ENCODE results near the gene DIP2C. TPM values are rescaled to one million over a fixed set of nuclear protein-coding genes. Genes with fewer than 3 reads are reported as not detected.
"Not testable (repeated sequence)": the region's sequence is repeated elsewhere in the genome, so short reads cannot be mapped to it uniquely, and the experiment has no call there.

DIP2C gene
- total RNA-seq, 2 experiments from 2014 or later = 2.0 to 2.3 TPM

DNA sequence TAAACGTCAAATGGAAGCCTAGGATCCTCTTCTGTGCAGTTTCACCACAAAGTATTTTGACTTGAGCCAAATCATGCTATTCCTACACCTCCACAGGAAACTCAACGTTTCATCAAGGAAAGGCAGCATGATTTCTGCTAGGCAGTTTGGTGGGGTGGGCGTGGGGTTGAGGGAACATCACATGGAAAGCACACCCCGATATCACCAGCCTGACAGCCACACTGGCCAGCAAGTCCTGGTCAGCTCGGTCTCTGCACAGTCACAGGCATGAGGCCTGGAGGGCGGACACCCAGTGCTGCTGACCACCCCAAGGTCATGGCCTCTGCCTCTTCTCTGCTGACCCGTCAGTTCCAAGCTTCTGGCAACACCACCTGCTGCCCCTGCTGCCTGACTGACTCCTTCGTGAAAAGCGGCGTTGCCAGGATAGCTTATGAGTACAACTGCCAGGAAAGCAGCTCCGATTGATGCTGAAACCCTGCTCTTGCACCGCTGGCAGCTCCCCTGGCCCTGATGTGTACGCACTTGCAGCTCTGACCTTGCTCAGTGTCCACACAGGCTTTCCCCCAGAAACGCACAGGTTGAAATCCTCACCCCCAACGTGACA, 171.5 kb downstream of the DIP2C start:
- peaks cover 4% of the 10 kb centered on the region for H3K9me3 Mint-ChIP-seq
- no peaks in the 10 kb centered on the region for H3K36me3 Mint-ChIP-seq (ENCODE audit: low read depth)
- CTCF ChIA-PET = no interaction called here
- POLR2A ChIA-PET = no interaction called here
- no peak overlapping the region for H3K27ac Mint-ChIP-seq
- no peak overlapping the region for H3K4me3 Mint-ChIP-seq
- H3K27me3 Mint-ChIP-seq = peaks cover 7% of the 10 kb centered on the region
- peaks cover 8% of the 10 kb centered on the region for H3K4me1 Mint-ChIP-seq
- DNase-seq = no peak

DNA sequence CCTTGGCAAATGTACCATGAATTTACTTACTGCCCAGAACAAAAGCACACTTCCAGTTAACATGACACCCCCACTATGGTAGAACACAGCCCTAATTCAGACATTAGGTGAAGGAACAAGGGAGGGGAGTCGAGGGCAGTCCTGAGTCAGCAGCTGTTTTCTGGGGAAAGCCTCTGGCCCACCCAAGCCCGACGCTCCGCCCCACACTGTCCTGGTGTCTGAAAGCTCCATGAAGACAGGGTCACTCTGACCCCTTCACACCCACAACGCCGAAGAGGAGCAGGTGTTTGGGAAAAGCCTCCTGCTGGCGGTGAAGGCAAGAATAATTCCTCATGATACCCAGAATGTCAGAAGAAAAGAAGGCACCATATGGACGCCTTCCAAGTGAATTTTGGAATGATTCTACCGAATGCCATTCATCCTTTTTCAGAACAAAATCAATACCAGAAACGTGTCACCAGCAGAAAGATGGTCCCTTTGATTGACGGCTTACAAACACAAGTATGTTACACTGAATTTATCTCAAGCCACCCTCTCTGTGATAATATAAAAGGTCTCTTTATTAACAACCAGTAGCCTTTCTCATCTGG, 172.1 kb downstream of the DIP2C start:
- CTCF ChIA-PET = no interaction called here
- Mint-ChIP-seq H3K9me3 (peaks cover 4% of the 10 kb centered on the region), H3K36me3 (ENCODE audit: low read depth) (no peaks in the 10 kb centered on the region), H3K27ac (no peak overlapping the region), H3K4me3 (no peak overlapping the region), H3K4me1 (peaks cover 8% of the 10 kb centered on the region), H3K27me3 (peaks cover 5% of the 10 kb centered on the region)
- no peak for DNase-seq
- POLR2A ChIA-PET = no interaction called here

DNA sequence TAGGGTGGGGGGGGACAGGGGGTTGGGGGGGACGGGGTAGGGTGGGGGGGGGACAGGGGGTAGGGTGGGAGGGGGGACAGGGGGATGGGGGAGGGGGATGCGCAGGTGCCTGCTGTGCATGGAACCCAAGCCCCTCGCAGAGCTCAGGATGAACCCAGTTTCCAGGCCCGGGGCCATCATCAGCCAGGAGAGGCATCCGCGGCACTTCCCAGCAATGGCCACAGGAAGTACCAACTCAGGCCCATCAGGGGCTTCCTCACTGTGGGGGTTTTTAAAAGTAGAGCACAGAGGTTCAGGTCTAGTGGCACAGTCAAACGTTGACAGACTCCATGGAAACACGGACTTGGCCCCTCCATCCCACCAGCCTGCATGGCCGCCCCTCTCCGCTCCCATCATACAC, 172.7 kb downstream of the DIP2C start:
- CTCF ChIA-PET = no interaction called here
- Mint-ChIP-seq H3K4me1 (peaks cover 8% of the 10 kb centered on the region), H3K9me3 (peaks cover 4% of the 10 kb centered on the region), H3K27ac (no peak overlapping the region), H3K4me3 (no peak overlapping the region), H3K27me3 (peaks cover 5% of the 10 kb centered on the region), H3K36me3 (ENCODE audit: low read depth) (no peaks in the 10 kb centered on the region)
- POLR2A ChIA-PET = no interaction called here
- DNase-seq = no peak

DNA sequence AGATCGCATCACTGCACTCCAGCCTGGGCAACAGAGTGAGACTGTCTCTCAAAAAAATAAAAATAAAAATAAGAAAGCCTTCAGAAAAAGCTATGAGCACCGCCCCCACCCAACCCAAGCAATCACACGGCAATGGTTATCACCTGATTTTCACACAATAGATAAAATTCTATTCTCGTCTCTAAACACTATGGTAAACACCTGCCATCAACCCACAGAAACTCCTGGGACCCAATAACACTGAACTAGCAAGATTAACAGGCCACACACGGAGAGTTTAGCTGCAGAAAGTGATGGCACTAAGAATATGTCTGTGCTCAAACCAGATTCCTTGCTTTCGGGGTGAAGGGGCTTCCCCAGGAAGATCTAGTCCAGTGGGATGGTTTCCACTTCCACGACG, 173.8 kb downstream of the DIP2C start:
- no peaks in the 10 kb centered on the region for H3K36me3 Mint-ChIP-seq (ENCODE audit: low read depth)
- H3K27ac Mint-ChIP-seq = no peak overlapping the region
- H3K27me3 Mint-ChIP-seq = peaks cover 3% of the 10 kb centered on the region
- H3K9me3 Mint-ChIP-seq = peaks cover 4% of the 10 kb centered on the region
- H3K4me1 Mint-ChIP-seq = peaks cover 14% of the 10 kb centered on the region
- no peak for DNase-seq
- no peak overlapping the region for H3K4me3 Mint-ChIP-seq
- POLR2A ChIA-PET = no interaction called here
- CTCF ChIA-PET = no interaction called here

DNA sequence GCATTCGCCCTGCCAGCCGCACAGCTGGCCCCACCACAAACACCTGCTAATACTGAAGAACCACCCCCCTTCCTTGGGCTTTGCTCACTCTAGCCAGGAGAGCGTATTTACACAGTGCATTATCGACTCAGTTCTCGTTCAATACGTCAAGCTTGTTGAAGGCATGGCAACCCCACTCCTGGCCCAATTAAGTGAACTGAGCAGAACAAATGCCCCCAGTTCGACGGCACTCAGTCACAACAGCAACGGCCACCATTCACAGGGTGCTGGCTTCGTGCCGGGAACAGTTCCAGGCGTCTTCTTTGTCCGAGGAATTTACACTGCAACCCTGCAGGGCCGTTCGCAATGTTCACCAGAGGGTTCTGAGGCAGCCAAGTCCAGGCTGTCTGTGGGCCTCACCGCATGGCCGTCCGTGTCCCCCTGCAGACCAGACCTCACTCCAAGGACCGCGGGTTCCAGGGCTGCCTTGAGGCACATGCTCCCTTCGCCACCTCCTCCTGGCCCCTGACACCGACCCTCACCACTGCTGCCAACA, 175.3 kb downstream of the DIP2C start:
- ChIA-PET POLR2A (no interaction called here), CTCF (no interaction called here)
- Mint-ChIP-seq H3K4me1 (peaks cover 14% of the 10 kb centered on the region), H3K36me3 (ENCODE audit: low read depth) (no peaks in the 10 kb centered on the region), H3K27me3 (peaks cover 3% of the 10 kb centered on the region), H3K4me3 (no peak overlapping the region), H3K9me3 (peaks cover 4% of the 10 kb centered on the region), H3K27ac (no peak overlapping the region)
- no peak for DNase-seq

DNA sequence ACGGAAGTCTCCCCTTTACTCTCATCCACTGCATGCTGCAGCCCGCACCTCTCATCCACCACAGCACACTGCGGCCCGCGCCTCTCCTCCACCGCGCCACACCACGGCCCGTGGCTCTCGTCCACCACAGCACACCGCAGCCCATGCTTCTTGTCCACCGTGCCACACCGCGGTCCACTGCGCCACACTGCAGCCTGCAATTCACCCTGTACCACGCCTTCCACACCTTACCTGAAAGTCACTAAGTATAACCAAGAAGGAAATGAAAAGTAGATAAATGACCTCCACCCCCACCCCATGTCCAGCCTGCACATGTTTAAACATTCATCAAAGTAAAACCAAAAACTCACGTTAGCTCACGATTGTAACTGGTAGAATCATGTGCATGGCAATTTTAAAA, 176.1 kb downstream of the DIP2C start:
- H3K4me1 Mint-ChIP-seq = peaks cover 14% of the 10 kb centered on the region
- DNase-seq = no peak
- H3K27me3 Mint-ChIP-seq = peaks cover 3% of the 10 kb centered on the region
- H3K36me3 Mint-ChIP-seq (ENCODE audit: low read depth) = no peaks in the 10 kb centered on the region
- ChIA-PET POLR2A (no interaction called here), CTCF (no interaction called here)
- peaks cover 4% of the 10 kb centered on the region for H3K9me3 Mint-ChIP-seq
- no peak overlapping the region for H3K4me3 Mint-ChIP-seq
- H3K27ac Mint-ChIP-seq = no peak overlapping the region

DNA sequence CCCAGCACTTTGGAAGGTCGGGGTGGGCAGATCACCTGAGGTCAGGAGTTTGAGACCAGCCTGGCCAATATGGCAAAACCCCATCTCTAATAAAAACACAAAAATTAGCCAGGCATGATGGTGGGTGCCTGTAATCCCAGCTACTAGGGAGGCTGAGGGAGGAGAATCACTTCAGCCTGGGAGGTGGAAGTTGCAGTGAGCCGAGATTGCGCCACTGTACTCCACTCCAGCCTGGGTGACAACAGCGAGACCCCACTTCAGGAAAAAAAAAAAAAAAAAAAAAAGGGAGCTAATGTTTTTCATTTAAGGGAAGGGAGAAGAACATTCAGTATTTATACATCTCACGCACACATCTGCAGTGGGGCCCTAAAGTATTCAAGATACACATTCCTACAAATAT, 176.8 kb downstream of the DIP2C start:
- peaks cover 14% of the 10 kb centered on the region for H3K4me1 Mint-ChIP-seq
- CTCF ChIA-PET = not testable (repeated sequence)

DNA sequence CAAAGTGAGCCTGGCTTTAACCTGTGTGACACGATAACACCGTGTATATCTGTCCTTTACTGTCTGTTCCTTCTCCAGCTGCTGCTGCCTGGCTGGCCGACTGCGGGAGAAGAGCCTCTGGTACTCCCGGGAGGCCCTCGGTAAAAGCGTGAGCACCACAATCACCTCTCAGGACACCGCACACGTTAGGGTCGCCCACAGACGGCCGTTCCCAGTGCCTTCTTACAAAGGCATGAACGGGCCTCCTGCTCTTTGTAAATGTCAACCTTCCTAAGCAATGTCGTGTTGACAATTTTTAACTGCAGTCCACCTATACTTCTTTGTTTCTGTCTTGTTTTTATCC, 177.6 kb downstream of the DIP2C start:
- Mint-ChIP-seq H3K27me3 (peaks cover 3% of the 10 kb centered on the region), H3K36me3 (ENCODE audit: low read depth) (no peaks in the 10 kb centered on the region), H3K27ac (no peak overlapping the region), H3K4me3 (no peak overlapping the region), H3K4me1 (peaks cover 14% of the 10 kb centered on the region), H3K9me3 (peaks cover 2% of the 10 kb centered on the region)
- POLR2A ChIA-PET = no interaction called here
- no peak for DNase-seq
- CTCF ChIA-PET = no interaction called here

More for the DNA sequence above, 176.8 kb downstream of the DIP2C start:
- DNase-seq; H3K27ac Mint-ChIP-seq; H3K4me3 Mint-ChIP-seq; H3K36me3 Mint-ChIP-seq (ENCODE audit: low read depth); H3K9me3 Mint-ChIP-seq; H3K27me3 Mint-ChIP-seq; POLR2A ChIA-PET: not testable (repeated sequence)

DNA sequence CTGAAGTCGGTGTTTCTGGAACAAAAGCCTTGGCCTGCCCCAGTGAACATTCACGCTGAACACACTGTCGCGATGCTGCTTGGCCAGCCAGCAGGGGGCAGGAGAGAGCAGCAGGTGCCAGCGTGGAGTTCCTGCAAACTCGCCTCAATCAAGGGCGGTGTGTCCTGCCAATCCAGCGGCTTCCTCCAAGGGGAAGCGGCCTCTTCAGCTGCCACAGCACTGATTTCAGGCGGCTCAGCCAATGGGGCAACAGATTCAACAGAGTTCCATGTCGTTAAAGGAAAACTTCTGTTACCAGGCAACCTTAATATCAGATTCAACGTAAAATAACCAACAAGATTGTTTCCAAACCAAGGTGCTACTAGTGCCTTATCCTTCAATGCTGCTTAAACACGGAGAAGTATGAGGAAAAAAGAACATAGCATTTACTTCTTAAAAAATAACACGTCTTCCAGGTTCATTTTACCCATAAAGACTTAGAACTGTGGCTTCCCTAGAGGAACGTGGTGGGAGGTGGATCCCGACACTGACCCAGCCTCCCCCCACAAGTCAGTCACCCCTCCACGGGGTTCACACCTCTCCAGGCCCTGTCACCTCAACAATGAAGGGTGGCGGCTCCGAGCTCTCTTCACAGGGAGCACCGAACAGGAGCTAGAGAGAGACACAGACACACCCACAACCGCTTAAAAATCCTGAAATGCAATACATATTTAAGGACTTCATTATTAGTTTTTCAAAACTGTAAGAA, 178.2 kb downstream of the DIP2C start:
- Mint-ChIP-seq H3K4me1 (peaks cover 14% of the 10 kb centered on the region), H3K36me3 (ENCODE audit: low read depth) (no peaks in the 10 kb centered on the region), H3K27ac (no peak overlapping the region), H3K27me3 (peaks cover 3% of the 10 kb centered on the region), H3K9me3 (peaks cover 2% of the 10 kb centered on the region), H3K4me3 (no peak overlapping the region)
- ChIA-PET POLR2A (no interaction called here), CTCF (interaction anchor here (1.7 kb wide), 1 partner anchor 14 kb away, joined by 4 read pairs; no protein-coding TSS in a partner anchor)
- peak; percentile 82 for DNase-seq

DNA sequence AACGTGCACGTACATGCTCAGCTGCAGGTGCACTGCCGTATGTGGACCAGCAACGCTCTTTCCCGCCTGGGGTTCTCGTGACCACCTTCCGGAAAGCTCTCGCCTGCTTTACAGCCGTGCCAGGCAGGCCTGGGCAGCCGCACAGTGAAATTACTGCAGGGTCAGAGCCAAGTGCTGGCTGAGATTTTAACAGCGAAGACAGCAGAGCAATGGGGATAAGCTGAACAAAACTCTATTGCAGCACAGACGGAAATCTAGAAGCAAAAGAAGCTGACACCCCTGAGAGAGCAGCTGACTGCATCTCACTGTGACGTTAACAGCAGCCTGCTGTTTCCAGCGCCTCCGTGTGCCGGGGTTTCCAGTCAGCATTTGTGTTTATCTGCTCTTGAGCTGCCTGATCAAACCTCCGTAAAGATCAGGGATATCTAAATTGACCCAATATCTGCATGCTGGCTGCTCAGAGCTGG, 179.0 kb downstream of the DIP2C start:
- Mint-ChIP-seq H3K27ac (no peak overlapping the region), H3K36me3 (ENCODE audit: low read depth) (no peaks in the 10 kb centered on the region), H3K27me3 (peaks cover 3% of the 10 kb centered on the region), H3K4me1 (peaks cover 14% of the 10 kb centered on the region), H3K4me3 (no peak overlapping the region), H3K9me3 (no peaks in the 10 kb centered on the region)
- ChIA-PET POLR2A (no interaction called here), CTCF (interaction anchor here (1.3 to 1.7 kb wide), 2 partner anchors 13 to 26 kb away, joined by 4 read pairs; no protein-coding TSS in a partner anchor)
- no peak for DNase-seq

DNA sequence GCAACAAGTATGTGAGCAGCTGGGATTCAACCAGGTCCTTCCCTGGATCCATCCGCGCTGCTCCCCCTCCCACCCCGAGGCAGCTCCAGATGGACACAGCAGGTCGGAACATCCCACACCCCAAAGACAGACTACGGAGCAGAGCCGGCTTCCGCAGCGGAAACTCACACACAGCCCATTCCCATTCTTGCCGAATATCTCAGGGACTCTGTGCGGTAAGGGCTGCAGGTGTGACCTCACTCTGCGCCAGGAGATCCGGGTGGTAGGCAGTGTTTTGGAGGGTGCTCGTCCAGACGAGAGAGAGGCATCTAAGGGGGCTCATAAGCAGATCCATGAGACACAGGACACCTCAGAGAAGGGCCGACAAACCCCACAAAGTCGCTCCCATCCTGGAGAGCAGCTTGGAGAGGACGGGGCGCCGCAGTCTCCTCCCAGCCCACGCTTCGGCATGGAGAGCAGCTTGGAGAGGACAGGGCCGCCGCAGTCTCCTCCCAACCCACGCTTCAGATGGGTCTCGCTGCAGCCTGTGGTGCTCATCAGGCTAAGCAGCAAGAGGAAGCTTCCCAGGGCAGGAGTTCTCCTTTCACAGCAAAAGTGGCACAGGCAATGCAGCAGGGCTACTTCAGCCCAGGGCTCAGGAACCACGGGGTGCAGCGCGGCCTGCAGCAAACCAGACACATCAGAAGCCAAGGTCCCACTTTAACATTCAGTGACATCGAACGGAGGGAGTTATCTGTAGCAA, 179.9 kb downstream of the DIP2C start:
- ChIA-PET POLR2A (no interaction called here), CTCF (interaction anchor here (1.3 kb wide), 1 partner anchor 25 kb away, joined by 4 read pairs; no protein-coding TSS in a partner anchor)
- H3K4me1 Mint-ChIP-seq = peaks cover 14% of the 10 kb centered on the region
- H3K4me3 Mint-ChIP-seq = no peak overlapping the region
- H3K27me3 Mint-ChIP-seq = peaks cover 3% of the 10 kb centered on the region
- H3K27ac Mint-ChIP-seq = no peak overlapping the region
- no peaks in the 10 kb centered on the region for H3K9me3 Mint-ChIP-seq
- H3K36me3 Mint-ChIP-seq (ENCODE audit: low read depth) = no peaks in the 10 kb centered on the region
- DNase-seq = no peak

DNA sequence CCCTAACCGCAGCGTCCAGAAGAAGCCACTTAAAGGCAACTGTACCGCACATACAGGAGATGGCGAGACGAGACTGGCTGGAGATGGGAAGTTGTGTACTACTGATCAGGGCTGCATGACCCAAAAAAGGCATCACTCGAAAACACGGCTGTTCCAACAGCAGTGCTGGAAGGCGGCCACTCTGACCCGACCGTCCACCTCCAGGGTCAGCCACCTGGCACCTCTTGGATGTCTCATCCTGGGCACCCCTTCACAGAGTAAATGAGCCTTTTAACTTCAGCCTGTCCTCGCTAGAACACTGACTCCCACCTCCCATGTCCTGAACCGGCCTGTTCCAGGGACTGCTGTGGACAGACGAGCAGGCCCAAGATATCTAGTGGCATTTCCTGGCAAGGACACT, 180.7 kb downstream of the DIP2C start:
- Mint-ChIP-seq H3K27ac (no peak overlapping the region), H3K4me1 (peaks cover 13% of the 10 kb centered on the region), H3K36me3 (ENCODE audit: low read depth) (no peaks in the 10 kb centered on the region), H3K9me3 (no peaks in the 10 kb centered on the region), H3K4me3 (no peak overlapping the region), H3K27me3 (peaks cover 3% of the 10 kb centered on the region)
- ChIA-PET POLR2A (no interaction called here), CTCF (no interaction called here)
- no peak for DNase-seq

DNA sequence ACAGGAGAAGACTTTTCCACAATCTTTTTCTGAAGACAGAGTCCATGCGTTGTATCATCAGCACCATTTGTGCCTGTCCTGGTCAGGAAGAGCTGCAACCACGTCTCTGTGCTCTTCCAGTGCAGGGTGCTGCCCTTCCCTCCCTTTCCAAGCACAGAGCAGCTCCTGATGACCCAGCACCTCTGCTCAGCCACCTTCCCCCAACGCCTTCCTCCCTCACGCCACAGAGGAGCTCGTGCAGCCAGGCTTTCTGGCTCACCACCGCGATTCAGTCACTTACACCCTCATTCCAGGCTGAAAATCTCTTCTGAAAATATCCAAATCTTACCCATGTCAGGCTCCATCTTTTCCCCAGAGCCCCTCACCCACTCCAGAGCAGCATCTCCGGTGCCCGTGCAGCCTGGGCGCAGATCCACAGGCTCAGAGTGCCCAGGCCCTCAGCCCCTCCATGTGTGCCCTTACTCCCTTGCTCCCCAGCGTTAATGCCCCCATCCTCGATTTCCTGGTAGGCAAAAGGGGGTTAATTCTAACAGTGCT, 181.5 kb downstream of the DIP2C start:
- Mint-ChIP-seq H3K9me3 (no peaks in the 10 kb centered on the region), H3K4me3 (no peak overlapping the region)

More for the DNA sequence above, 181.5 kb downstream of the DIP2C start:
- DNase-seq = no peak
- Mint-ChIP-seq H3K27ac (no peak overlapping the region), H3K36me3 (ENCODE audit: low read depth) (no peaks in the 10 kb centered on the region), H3K4me1 (peaks cover 7% of the 10 kb centered on the region), H3K27me3 (peaks cover 3% of the 10 kb centered on the region)
- ChIA-PET POLR2A (no interaction called here), CTCF (no interaction called here)

Measured in activated CD4-positive, alpha-beta T cell treated with anti-CD3 and anti-CD28 coated beads, Interleukin-2, amount 10 ng/mL, durations not matched to agents 7 days and 5 days (primary cell).